ENCODE measurements around the gene SCFD2.

The SCFD2 gene

DNA sequence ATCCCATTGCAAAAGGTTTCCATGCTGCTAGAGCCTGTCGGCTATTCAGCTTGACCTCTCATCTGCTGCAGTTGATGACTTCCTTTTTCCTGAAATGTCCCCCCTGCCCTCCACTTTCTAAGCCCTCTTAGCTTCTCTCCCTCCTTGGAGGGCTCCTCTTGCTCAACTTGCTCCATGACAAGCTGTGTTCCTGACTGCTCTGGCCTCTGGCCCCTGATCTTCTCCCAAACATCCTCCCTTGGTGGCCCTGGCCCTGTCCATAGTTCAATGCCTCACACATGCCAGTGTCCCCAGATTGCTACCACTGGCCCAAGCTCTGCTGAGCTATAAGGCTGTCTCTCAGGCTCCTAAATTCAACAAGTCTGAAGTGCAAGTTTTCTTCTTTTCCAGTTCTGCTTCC is 474.1 kb downstream of the SCFD2 start:
- Histone ChIP-seq H3K9ac (ENCODE audit: low read length) (no peak overlapping the region), H3K27me3 (ENCODE audit: low read depth, low read length) (no peaks in the 10 kb centered on the region), H3K36me3 (replicated peaks; ENCODE audit: low read depth, low read length) (peaks cover 3% of the 10 kb centered on the region), H2AFZ (ENCODE audit: low read depth, low read length) (no peak overlapping the region), H3K79me2 (ENCODE audit: low read length) (no peaks in the 10 kb centered on the region), H3K27ac (ENCODE audit: low read length) (no peak overlapping the region), H3K9me3 (ENCODE audit: insufficient read depth, low read length) (no peaks in the 10 kb centered on the region), H4K20me1 (ENCODE audit: insufficient read depth, low read length) (no peaks in the 10 kb centered on the region), H3K4me1 (ENCODE audit: low read length) (no peaks in the 10 kb centered on the region), H3K4me3 (ENCODE audit: low read length) (no peak overlapping the region), H3K4me2 (ENCODE audit: low read length) (no peak overlapping the region)
- TF ChIP-seq, protein P1, sequence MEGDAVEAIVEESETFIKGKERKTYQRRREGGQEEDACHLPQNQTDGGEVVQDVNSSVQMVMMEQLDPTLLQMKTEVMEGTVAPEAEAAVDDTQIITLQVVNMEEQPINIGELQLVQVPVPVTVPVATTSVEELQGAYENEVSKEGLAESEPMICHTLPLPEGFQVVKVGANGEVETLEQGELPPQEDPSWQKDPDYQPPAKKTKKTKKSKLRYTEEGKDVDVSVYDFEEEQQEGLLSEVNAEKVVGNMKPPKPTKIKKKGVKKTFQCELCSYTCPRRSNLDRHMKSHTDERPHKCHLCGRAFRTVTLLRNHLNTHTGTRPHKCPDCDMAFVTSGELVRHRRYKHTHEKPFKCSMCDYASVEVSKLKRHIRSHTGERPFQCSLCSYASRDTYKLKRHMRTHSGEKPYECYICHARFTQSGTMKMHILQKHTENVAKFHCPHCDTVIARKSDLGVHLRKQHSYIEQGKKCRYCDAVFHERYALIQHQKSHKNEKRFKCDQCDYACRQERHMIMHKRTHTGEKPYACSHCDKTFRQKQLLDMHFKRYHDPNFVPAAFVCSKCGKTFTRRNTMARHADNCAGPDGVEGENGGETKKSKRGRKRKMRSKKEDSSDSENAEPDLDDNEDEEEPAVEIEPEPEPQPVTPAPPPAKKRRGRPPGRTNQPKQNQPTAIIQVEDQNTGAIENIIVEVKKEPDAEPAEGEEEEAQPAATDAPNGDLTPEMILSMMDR (IDR thresholded peaks at IDR 0.05; ENCODE audit: low read depth, low read length) = no peak
- TF ChIP-seq EZH2phosphoT487 (IDR thresholded peaks at IDR 0.05; ENCODE audit: low read depth) = no peak

DNA sequence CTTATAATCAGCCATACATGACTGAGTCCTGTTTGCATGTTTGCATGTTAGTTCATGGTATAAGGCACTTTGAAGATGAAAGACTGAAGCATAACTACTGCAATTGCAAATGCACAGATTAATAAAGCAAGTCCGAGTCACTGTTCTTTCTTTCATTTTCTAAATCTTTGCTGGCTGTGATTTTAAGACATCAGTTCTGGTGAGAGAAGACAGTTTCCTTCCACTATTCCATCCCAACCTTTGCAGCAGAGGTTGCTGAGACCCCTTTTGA is 475.4 kb downstream of the SCFD2 start:
- H3K27me3 ChIP-seq (ENCODE audit: low read depth, low read length) = no peaks in the 10 kb centered on the region
- H3K9me3 ChIP-seq (ENCODE audit: insufficient read depth, low read length) = no peaks in the 10 kb centered on the region
- H3K79me2 ChIP-seq (ENCODE audit: low read length) = no peaks in the 10 kb centered on the region
- H3K36me3 ChIP-seq (replicated peaks; ENCODE audit: low read depth, low read length) = peaks cover 3% of the 10 kb centered on the region
- no peak overlapping the region for H3K9ac ChIP-seq (ENCODE audit: low read length)
- H3K4me3 ChIP-seq (ENCODE audit: low read length) = no peak overlapping the region
- TF ChIP-seq, protein P1 (IDR thresholded peaks at IDR 0.05; ENCODE audit: low read depth, low read length) = no peak
- TF ChIP-seq EZH2phosphoT487 (IDR thresholded peaks at IDR 0.05; ENCODE audit: low read depth) = no peak
- no peak overlapping the region for H2AFZ ChIP-seq (ENCODE audit: low read depth, low read length)
- H3K27ac ChIP-seq (ENCODE audit: low read length) = no peak overlapping the region
- no peaks in the 10 kb centered on the region for H4K20me1 ChIP-seq (ENCODE audit: insufficient read depth, low read length)
- no peak overlapping the region for H3K4me2 ChIP-seq (ENCODE audit: low read length)
- no peaks in the 10 kb centered on the region for H3K4me1 ChIP-seq (ENCODE audit: low read length)

DNA sequence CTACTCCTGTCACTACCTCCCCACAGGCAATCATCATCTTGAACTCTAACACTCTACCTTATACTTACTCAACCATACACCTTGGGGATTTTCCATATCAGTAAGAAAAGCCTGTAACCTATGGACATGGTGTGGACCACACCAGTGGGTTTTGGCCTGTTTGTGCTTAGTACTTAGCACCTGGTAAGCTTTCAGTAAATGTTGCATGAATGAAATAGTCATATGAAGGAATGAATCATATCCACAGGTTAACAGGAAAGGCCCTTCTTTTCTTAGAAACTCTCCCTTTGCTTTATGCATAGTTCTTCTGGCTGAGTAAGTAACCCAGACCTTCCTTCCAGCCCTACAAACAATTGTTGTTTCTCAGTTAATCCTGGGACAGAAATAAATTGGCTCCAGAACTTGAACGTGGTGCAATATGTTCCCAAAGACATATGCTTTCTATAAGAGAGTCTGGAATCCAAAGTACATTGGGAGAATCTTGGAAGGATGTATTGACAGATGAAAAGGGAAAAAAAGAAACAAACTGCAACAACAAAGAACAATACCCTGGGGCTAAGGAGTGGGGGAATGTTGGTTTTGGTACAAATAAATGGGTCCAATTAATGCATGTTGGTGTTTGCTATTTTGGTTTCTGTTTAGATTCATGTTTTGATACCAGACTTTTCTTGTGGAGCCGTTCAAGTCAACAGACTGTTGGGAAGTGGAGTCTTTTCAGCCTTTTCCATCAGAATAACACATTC is 475.9 kb downstream of the SCFD2 start:
- no peak overlapping the region for H2AFZ ChIP-seq (ENCODE audit: low read depth, low read length)
- no peak overlapping the region for H3K4me2 ChIP-seq (ENCODE audit: low read length)
- no peaks in the 10 kb centered on the region for H3K79me2 ChIP-seq (ENCODE audit: low read length)
- H3K4me3 ChIP-seq (ENCODE audit: low read length) = no peak overlapping the region
- TF ChIP-seq, protein P1 (IDR thresholded peaks at IDR 0.05; ENCODE audit: low read depth, low read length) = no peak
- TF ChIP-seq EZH2phosphoT487 (IDR thresholded peaks at IDR 0.05; ENCODE audit: low read depth) = no peak
- H3K36me3 ChIP-seq (replicated peaks; ENCODE audit: low read depth, low read length) = peaks cover 3% of the 10 kb centered on the region
- H3K27me3 ChIP-seq (ENCODE audit: low read depth, low read length) = no peaks in the 10 kb centered on the region
- H3K9ac ChIP-seq (ENCODE audit: low read length) = no peak overlapping the region
- H3K27ac ChIP-seq (ENCODE audit: low read length) = no peak overlapping the region
- no peaks in the 10 kb centered on the region for H4K20me1 ChIP-seq (ENCODE audit: insufficient read depth, low read length)
- no peaks in the 10 kb centered on the region for H3K9me3 ChIP-seq (ENCODE audit: insufficient read depth, low read length)
- no peaks in the 10 kb centered on the region for H3K4me1 ChIP-seq (ENCODE audit: low read length)

DNA sequence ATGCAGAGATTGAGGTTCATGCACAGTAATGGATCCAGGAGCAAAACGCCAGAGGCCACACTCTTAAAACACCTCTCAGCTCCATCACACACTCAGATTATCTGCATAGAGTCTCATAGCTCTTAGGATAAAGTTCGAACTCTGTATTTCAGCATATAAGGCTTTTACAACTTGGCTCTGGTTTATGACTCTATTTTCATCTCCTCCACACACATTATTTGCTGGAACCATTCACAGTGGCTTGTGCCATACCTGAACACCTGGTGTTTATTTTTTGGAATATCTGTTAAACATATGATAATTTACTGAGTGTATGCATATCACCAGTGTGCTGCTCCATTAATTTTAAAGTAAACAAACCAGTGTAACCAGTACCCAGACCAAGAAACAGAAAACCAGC is 476.5 kb downstream of the SCFD2 start:
- H3K4me2 ChIP-seq (ENCODE audit: low read length) = no peak overlapping the region
- no peak overlapping the region for H2AFZ ChIP-seq (ENCODE audit: low read depth, low read length)
- H4K20me1 ChIP-seq (ENCODE audit: insufficient read depth, low read length) = no peaks in the 10 kb centered on the region
- H3K4me3 ChIP-seq (ENCODE audit: low read length) = no peak overlapping the region
- H3K4me1 ChIP-seq (ENCODE audit: low read length) = no peaks in the 10 kb centered on the region
- TF ChIP-seq, protein P1 (IDR thresholded peaks at IDR 0.05; ENCODE audit: low read depth, low read length) = no peak
- TF ChIP-seq EZH2phosphoT487 (IDR thresholded peaks at IDR 0.05; ENCODE audit: low read depth) = no peak
- no peak overlapping the region for H3K9ac ChIP-seq (ENCODE audit: low read length)
- no peaks in the 10 kb centered on the region for H3K9me3 ChIP-seq (ENCODE audit: insufficient read depth, low read length)
- no peaks in the 10 kb centered on the region for H3K79me2 ChIP-seq (ENCODE audit: low read length)
- H3K27ac ChIP-seq (ENCODE audit: low read length) = no peak overlapping the region
- peaks cover 3% of the 10 kb centered on the region for H3K36me3 ChIP-seq (replicated peaks; ENCODE audit: low read depth, low read length)
- H3K27me3 ChIP-seq (ENCODE audit: low read depth, low read length) = no peaks in the 10 kb centered on the region
